Endothelial cell of umbilical vein (primary cell): Measurements from ENCODE around the gene MRPS16. TPM values are rescaled to one million over a fixed set of nuclear protein-coding genes. Genes with fewer than 3 reads are reported as not detected.

Source experiments
- BruUV-seq: library from RNA; stranded (reverse); fragments of 400-500 nt; replicated peaks from 2 replicates; lab custom pipeline; 2021; lab: Mats Ljungman, UMichigan
- CTCF ChIA-PET: fragments of 300-600, 350-600 bp; sonication (Branson Sonifier 250); formaldehyde crosslinking; loops from one replicate; lab custom pipeline; 2021; ENCODE audit warnings: antibody characterized with exemption, inconsistent platforms; lab: Charles Lee
- POLR2A ChIA-PET: fragments of 300-600, 350-600 bp; sonication (Branson Sonifier 250); formaldehyde crosslinking; loops from one replicate; lab custom pipeline; 2021; ENCODE audit warnings: antibody characterized with exemption, inconsistent platforms; lab: Charles Lee
- DNase-seq: peaks from one replicate; pipeline ENCODE4 v3.0.0-alpha.2; 2011; ENCODE audit warnings: low read depth, low spot score
- FAIRE-seq: peaks from 2 replicates; lab custom pipeline; 2011; peaks lifted over from hg19 to GRCh38; lab: Jason Lieb, UNC
- H2AFZ ChIP-seq: 2 replicates; pipeline ENCODE4 v1.6.0; 2012; ENCODE audit warnings: low read depth, low read length, control low read depth, inconsistent platforms
- H3K27ac ChIP-seq: 2 replicates; pipeline ENCODE4 v1.5.1; 2011; ENCODE audit warnings: low read depth, mild to moderate bottlenecking, control low read depth, low read length, moderate library complexity; ENCODE audit not compliant: insufficient read depth
- H3K27me3 ChIP-seq, 2 experiments: 2 replicates each; pipeline versions ENCODE4 v1.6.0 to v1.6.1; 2011; ENCODE audit warnings: low read length in 2 of 2, mixed read lengths in 1 of 2; ENCODE audit not compliant: control insufficient read depth in 2 of 2, insufficient read depth in 2 of 2
- H3K36me3 ChIP-seq, 2 experiments: 2 replicates in 1 of 2; 3 replicates in 1 of 2; pipeline ENCODE4 v1.5.1; 2011; ENCODE audit warnings: low read length in 2 of 2, mild to moderate bottlenecking in 1 of 2, moderate library complexity in 1 of 2; ENCODE audit not compliant: control insufficient read depth in 2 of 2, insufficient read depth in 2 of 2; ENCODE audit errors: extremely low read depth in 1 of 2
- H3K4me1 ChIP-seq: 3 replicates; pipeline ENCODE4 v1.5.1; 2011; ENCODE audit warnings: mild to moderate bottlenecking, low read length; ENCODE audit not compliant: control insufficient read depth, insufficient read depth; ENCODE audit errors: extremely low read depth
- H3K4me2 ChIP-seq: 2 replicates; pipeline ENCODE4 v1.6.1; 2011; ENCODE audit warnings: low read length, control low read depth, mixed read lengths; ENCODE audit not compliant: insufficient read depth
- H3K4me3 ChIP-seq, 3 experiments: fragments of 200-600 bp in 1 of 3; sonication (generic), shearing (Covaris generic) in 1 of 3; replicated peaks in 1 of 3; 2 replicates each; pipeline ENCODE4 v1.5.1; 2011 to 2016; ENCODE audit warnings: control low read depth in 3 of 3, low read length in 3 of 3, mild to moderate bottlenecking in 2 of 3, inconsistent platforms in 1 of 3, low read depth in 1 of 3, moderate library complexity in 1 of 3; ENCODE audit not compliant: insufficient read depth in 1 of 3
- H3K79me2 ChIP-seq: 2 replicates; pipeline ENCODE4 v1.6.0; 2012; ENCODE audit warnings: low read length, inconsistent platforms; ENCODE audit not compliant: control insufficient read depth, insufficient read depth
- H3K9ac ChIP-seq: replicated peaks from 2 replicates; pipeline ENCODE3; 2011; ENCODE audit warnings: low read length, control low read depth; ENCODE audit not compliant: insufficient read depth; ENCODE audit errors: extremely low read depth
- H3K9me1 ChIP-seq: replicated peaks from 3 replicates; pipeline ENCODE4 v1.6.0; 2011; ENCODE audit warnings: mild to moderate bottlenecking, low read length; ENCODE audit not compliant: control insufficient read depth, insufficient read depth; ENCODE audit errors: extremely low read depth
- H3K9me3 ChIP-seq: replicated peaks from 2 replicates; pipeline ENCODE4 v1.5.1; 2012; ENCODE audit warnings: low read length, inconsistent platforms; ENCODE audit not compliant: control insufficient read depth, insufficient read depth
- H4K20me1 ChIP-seq: replicated peaks from 2 replicates; pipeline ENCODE3; 2011; ENCODE audit warnings: mild to moderate bottlenecking, low read length; ENCODE audit not compliant: control insufficient read depth, insufficient read depth; ENCODE audit errors: extremely low read depth
- CTCF ChIP-seq, 2 donors: IDR thresholded peaks; 1 replicate in 1 of 2; 2 replicates in 1 of 2; pipeline ENCODE4 v1.5.1; 2011; ENCODE audit warnings: low read length in 2 of 2, mild to moderate bottlenecking in 2 of 2, moderate library complexity in 2 of 2, control low read depth in 1 of 2, inconsistent platforms in 1 of 2, low read depth in 1 of 2; ENCODE audit not compliant: insufficient read depth in 1 of 2; ENCODE audit errors: extremely low read depth in 1 of 2
- EZH2 ChIP-seq: IDR thresholded peaks from 2 replicates; pipeline ENCODE4 v1.6.1; 2012; ENCODE audit warnings: borderline replicate concordance, low read depth, mild to moderate bottlenecking, moderate library complexity, low read length, inconsistent platforms; ENCODE audit not compliant: severe bottlenecking
- FOS ChIP-seq: IDR thresholded peaks from 2 replicates; pipeline ENCODE4 v1.6.1; 2011; ENCODE audit warnings: mild to moderate bottlenecking, low read length, moderate library complexity, borderline replicate concordance; ENCODE audit not compliant: insufficient read depth
- GATA2 ChIP-seq: IDR thresholded peaks from 2 replicates; pipeline ENCODE4 v1.7.0; 2011; ENCODE audit warnings: low read depth, mild to moderate bottlenecking, moderate library complexity, mixed read lengths, low read length; ENCODE audit not compliant: insufficient read length, insufficient read depth
- JUN ChIP-seq: IDR thresholded peaks from 2 replicates; pipeline ENCODE4 v1.6.1; 2011; ENCODE audit warnings: borderline replicate concordance, low read depth; ENCODE audit not compliant: insufficient read length, insufficient read depth
- MYC ChIP-seq: IDR thresholded peaks from one replicate; pipeline ENCODE4 v1.6.1; 2011; ENCODE audit warnings: mild to moderate bottlenecking, low read depth, low read length
- POLR2A ChIP-seq: IDR thresholded peaks from 2 replicates; pipeline ENCODE4 v1.6.1; 2012; ENCODE audit warnings: low read depth, mild to moderate bottlenecking, control low read depth, low read length
- POLR2AphosphoS5 ChIP-seq: IDR thresholded peaks from 2 replicates; pipeline ENCODE4 v1.6.1; 2012; ENCODE audit warnings: low read depth, mild to moderate bottlenecking, control low read depth, low read length, moderate library complexity; ENCODE audit not compliant: insufficient read depth
- dilution Hi-C: fragments of 300-500 bp; cut with MboI; formaldehyde crosslinking; loops from one replicate; pipeline ENCODE4 v1.15.0; 2019; ENCODE audit warnings: low sequenced_read_pairs; ENCODE audit not compliant: extremely low pct_ligation_motif_present
- intact Hi-C: fragments of 100-400 bp; cut with micrococcal nuclease; formaldehyde crosslinking; loops from one replicate; pipeline ENCODE4 v1.10.0; 2022
- polyA plus RNA-seq, 4 experiments: library from polyadenylated mRNA; depleted of rRNA in 3 of 4; stranded (reverse) in 3 of 4; unstranded in 1 of 4; fragments of >200 nt; gene quantifications; 2 replicates each; pipeline versions ENCODE4 v1.2.1 to v1.2.3, GENCODE V29; 2011 to 2012; ENCODE audit warnings: missing spikeins in 1 of 4
- total RNA-seq: library from RNA; stranded (reverse); gene quantifications from 2 replicates; pipeline ENCODE4 v1.2.3, GENCODE V29; 2021
- TF ChIP-seq, protein P1 (sequence below): IDR thresholded peaks from 2 replicates; pipeline ENCODE4 v1.6.1; 2011; ENCODE audit not compliant: insufficient read depth, insufficient read length

The MRPS16 gene
- total and polyA plus RNA-seq, 2 donors (not counting 3 experiments of a cell fraction or from before 2014, with no cell fraction given) = 86.0 to 161 TPM

DNA sequence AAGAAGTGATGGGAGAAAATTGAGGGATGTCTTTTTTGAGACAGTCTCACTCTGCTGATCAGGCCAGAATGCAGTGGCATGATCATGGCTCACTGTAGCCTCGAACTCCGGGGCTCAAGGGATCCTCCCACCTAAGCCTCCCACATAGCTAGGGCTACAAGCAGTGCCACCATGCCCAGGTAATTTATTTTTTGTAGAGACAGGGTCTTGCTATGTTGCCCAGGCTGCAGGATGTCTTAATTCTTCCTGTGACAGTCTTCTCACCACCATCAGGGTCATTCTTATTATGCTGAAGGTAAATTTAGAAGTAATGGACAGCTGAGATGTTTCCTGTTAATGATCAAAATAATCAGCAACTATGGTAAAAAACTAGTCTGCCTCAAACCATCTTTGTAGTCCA is 12.5 kb downstream of the MRPS16 start:
- Histone ChIP-seq H3K27ac (no peak overlapping the region), H3K9me3 (no peaks in the 10 kb centered on the region), H3K4me1 (peaks cover 10% of the 10 kb centered on the region), H3K4me2 (no peak overlapping the region), H2AFZ (no peak overlapping the region), H3K36me3 (peaks cover 14 to 20% of the 10 kb centered on the region in 2 experiments), H3K9me1 (no peaks in the 10 kb centered on the region), H3K27me3 (no peaks in the 10 kb centered on the region), H3K79me2 (peaks cover 16% of the 10 kb centered on the region), H3K9ac (no peak overlapping the region), H3K4me3 (no peak overlapping the region), H4K20me1 (no peaks in the 10 kb centered on the region)
- FAIRE-seq = no peak
- dilution Hi-C loops = no loop called here
- POLR2A ChIA-PET = no interaction called here
- TF ChIP-seq JUN (no peak), EZH2 (no peak), MYC (no peak), POLR2AphosphoS5 (no peak), POLR2A (no peak), GATA2 (no peak), FOS (no peak), CTCF (IDR thresholded peaks at IDR 0.05; ENCODE audit: extremely low read depth in 1 of 2, insufficient read depth in 1 of 2, low read depth in 1 of 2, low read length in 2 of 2) (no peak)
- TF ChIP-seq, protein P1, sequence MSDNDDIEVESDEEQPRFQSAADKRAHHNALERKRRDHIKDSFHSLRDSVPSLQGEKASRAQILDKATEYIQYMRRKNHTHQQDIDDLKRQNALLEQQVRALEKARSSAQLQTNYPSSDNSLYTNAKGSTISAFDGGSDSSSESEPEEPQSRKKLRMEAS = no peak
- CTCF ChIA-PET = interaction anchor here (1.2 kb wide), 1 partner anchor 10 kb away, joined by 3 read pairs; no protein-coding TSS in a partner anchor
- no peak for DNase-seq
- intact Hi-C loops = no loop called here
- no TSS peak for BruUV-seq
